GM13976 (cell line): ENCODE results near the gene LYZL6.

Experiments
- DNase-seq: peaks from one replicate; pipeline ENCODE4 v3.0.0; 2012; ENCODE audit warnings: low spot score
- CTCF ChIP-seq: IDR thresholded peaks from 2 replicates; pipeline ENCODE4 v1.5.1; 2012; ENCODE audit warnings: borderline replicate concordance, mild to moderate bottlenecking; ENCODE audit not compliant: insufficient read depth; ENCODE audit errors: extremely low read depth, missing control alignments, control extremely low read depth
- in situ Hi-C: fragments of 300-500 bp; cut with MboI; formaldehyde crosslinking; loops from one replicate; pipeline ENCODE4 v1.12.0; 2022; ENCODE audit warnings: low sequenced_read_pairs, mixed read lengths, inconsistent platforms; ENCODE audit not compliant: unreplicated experiment

Gene LYZL6

GRCh38 chr17:35889241-35889640 lies 54.3 kb downstream of the LYZL6 start:
- no peak for TF ChIP-seq CTCF
- in situ Hi-C loops = no loop called here
- no peak for DNase-seq
